Putamen (tissue), 1 donor: ENCODE measurements around the gene CAMKK2.
"Not testable (repeated sequence)": the region's sequence is repeated elsewhere in the genome, so short reads cannot be mapped to it uniquely, and the experiment has no call there.

Experiments
- DNase-seq: peaks from one replicate; pipeline ENCODE4 v3.0.0-alpha.2; 2016; ENCODE audit warnings: low spot score

Gene CAMKK2

GRCh38 chr12:121245951-121246350, 50.6 kb downstream of the CAMKK2 start:
- peak; percentile 69 for DNase-seq

- DNase-seq: no peak
Observed at GRCh38 chr12:121245031-121245430, 51.5 kb downstream of the CAMKK2 start.

DNA sequence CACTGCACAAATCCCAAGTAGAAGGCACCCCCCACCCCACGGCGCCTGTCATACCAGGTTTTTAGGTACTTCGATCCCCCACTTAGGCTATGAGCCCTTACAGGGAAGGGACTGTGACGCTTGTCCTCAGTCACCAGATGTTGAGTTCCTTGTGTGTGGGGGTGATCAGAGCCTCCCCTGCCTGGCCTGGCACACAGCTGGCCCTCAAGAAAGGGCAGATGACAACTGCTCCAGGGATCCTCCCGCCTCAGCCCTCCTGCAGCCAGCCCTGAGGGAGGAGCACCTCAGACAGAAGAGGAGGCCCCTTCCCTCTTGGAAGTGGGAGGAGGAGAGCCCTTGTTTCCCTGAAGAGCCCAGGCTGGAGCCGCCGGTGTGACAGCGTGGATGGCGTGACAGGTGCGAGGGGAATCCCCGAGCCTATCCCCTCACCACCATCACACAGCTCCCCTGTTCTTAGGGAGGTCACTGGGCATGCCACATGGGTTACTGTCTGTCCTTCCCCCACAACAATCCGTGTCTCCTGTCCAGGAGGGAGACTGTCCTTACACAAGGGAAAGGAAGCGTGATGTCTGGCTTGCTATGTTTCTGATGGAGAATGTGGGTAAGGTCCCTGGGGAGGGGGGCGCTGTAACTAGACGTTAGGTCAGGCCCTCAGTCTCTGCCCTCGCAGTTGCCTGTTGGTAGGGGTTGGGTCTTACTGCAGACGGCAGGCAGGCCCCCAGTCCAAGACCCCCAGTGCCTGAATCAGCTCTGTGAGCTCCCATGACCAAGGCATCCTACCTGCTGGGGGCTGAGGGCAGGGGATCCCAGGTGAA, 55.1 kb downstream of the CAMKK2 start:
- DNase-seq: no peak

- peak; percentile 33 for DNase-seq
Observed at GRCh38 chr12:121240484-121241101, 55.9 kb downstream of the CAMKK2 start.

- no peak for DNase-seq
Observed at GRCh38 chr12:121240062-121240420, 56.5 kb downstream of the CAMKK2 start.

- no peak for DNase-seq
Observed at GRCh38 chr12:121239351-121240061, 57.0 kb downstream of the CAMKK2 start.

- no peak for DNase-seq
Observed at GRCh38 chr12:121238604-121239350, 57.7 kb downstream of the CAMKK2 start.

- no peak for DNase-seq
Observed at GRCh38 chr12:121238086-121238485, 58.4 kb downstream of the CAMKK2 start.

DNA sequence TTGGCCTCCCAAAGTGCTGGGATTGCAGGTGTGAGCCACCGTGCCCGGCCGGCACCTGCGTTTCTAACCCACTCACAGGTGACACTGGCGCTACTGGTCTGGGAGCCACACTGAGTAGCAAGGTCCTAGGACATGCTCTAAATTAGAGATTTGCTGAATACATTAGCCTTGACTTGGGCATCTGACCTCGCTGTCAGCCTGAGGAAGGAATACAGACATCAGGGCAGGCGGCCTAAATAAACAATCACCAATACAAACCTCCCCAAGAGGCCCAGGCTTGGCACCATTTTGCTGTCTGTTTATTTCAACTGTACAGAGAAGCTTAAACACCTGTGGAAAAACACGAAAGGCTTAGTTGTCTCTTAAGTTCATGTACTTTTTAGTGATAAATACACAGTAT, 59.1 kb downstream of the CAMKK2 start:
- DNase-seq: no peak

DNA sequence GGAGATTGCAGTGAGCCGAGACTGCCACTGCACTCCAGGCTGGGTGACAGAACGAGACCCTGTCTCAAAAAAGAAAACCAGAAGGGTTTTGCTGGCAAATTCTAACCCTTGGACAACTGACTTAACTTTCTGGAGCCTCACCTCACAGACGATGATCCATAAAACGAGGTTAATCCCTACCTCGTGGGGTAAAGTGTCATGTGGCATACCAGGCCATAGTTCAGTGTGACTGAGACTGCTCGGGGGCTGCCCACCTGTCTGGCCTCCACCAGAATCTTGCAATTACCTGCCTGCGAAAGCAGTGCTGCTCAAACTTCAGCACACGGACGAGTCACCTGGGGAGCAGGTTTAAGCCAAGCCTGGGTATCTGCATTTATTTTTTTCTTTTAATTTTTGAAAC, 59.7 kb downstream of the CAMKK2 start:
- no peak for DNase-seq

GRCh38 chr12:121233628-121234020, 62.9 kb downstream of the CAMKK2 start:
- no peak for DNase-seq

GRCh38 chr12:121232977-121233627, 63.4 kb downstream of the CAMKK2 start:
- DNase-seq: no peak

DNA sequence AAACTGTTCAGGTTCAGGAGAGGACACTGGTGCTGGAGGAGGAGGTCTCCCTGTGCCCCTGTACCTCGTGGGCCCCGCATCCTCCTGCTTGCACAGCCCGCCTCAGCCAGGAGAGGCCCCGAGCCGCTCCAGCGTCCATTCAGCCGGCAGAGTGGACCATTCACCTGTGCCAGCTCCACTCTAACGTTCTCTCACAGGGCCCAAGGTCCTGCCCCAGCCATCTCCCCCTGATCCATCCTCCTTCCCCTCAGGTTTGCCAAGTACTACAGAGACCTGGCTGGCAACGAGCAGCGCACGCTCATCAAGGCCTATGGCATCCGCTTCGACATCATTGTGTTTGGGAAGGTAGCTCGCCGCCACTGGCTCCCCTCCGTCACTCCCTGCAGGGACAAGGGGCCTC, 64.3 kb downstream of the CAMKK2 start:
- no peak for DNase-seq

DNA sequence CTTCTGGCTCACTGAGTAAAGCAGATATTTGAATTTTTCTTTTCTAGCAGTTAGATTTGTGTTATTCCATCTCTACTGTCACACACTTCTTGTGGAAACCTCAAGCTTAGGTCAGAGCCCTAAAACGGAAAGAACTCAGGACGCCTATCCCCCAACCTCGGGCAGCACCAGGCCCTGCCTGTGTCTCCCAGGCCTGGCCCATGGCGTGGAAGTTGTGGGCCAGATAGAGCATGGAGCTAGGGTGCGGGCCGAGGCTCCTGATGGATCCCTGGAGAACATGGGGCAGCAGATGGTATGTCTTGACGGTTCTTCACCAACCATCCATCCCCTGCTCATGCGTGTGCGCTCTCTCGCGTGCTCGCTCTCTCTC, 66.0 kb downstream of the CAMKK2 start:
- DNase-seq: no peak

GRCh38 chr12:121229826-121230537, 66.5 kb downstream of the CAMKK2 start:
- DNase-seq: peak; percentile 45

DNA sequence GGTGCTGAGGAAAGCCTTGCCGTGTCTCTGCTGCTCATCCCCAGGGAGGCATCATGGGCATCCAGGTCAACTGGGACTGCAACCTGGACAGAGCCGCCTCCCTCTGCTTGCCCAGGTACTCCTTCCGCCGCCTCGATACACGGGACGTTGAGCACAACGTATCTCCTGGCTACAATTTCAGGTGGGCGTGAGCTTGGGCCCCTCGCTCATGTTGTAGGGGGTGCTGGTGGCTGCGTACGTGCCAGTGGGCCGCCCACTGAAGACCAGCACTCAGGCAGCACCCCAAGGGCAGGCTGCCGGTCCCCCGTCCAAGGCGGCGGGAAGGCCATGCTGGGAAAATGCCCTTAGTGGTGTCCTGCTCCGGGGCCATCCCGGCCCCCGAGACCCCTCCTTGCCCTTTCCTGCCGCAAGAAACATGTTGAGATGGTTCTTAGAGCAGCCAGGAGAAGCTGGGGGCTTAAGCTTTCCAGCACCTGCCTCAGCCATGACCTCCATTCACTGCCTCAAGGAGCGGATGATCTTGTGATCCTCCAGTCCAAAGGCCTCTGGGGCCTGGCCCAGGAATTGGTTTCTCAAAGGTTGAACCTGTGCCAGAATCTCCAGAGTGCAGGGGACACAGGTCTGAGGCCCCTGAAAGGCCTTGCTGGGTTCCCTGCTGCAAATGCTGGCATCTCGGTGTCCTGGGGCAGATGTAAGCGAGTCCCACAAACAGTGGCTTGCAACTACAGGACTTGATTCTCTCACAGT, 67.4 kb downstream of the CAMKK2 start:
- no peak for DNase-seq

DNA sequence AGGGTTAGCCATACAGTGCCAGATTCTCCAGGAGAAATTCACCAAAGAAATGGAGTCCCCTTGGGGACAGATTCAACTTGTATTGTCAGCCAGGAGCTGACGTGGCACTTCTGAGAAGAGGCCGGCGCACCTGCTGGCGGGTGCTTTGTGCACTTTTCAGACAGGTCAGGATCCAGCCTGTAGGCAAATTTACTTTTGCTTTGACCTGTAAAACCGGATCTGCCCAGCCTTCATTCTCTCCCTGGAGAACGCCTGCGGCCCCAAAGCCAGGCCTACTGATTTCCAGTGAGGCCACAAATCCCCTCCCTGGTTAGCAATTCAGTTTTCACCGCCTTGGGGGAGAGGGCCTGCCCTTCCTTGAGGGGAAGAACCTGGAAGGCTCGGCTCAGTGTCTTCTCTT, 69.2 kb downstream of the CAMKK2 start:
- no peak for DNase-seq

DNA sequence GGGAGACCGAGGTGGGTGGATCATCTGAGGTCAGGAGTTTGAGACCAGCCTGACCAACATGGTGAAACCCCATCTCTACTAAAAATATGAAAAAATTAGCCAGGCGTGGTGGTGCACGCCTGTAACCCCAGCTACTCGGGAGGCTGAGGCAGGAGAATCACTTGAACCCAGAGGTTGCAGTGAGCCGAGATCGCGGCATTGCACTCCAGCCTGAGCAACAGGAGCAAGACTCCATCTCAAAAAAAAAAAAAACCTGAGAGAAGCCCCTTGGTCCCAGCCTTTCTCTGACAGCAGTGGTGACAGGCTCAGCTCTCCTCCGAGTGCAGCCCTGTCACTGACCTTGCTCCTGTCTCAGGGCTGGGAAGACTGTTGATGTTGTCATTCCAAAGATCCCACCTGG, 69.6 kb downstream of the CAMKK2 start:
- not testable (repeated sequence) for DNase-seq

DNA sequence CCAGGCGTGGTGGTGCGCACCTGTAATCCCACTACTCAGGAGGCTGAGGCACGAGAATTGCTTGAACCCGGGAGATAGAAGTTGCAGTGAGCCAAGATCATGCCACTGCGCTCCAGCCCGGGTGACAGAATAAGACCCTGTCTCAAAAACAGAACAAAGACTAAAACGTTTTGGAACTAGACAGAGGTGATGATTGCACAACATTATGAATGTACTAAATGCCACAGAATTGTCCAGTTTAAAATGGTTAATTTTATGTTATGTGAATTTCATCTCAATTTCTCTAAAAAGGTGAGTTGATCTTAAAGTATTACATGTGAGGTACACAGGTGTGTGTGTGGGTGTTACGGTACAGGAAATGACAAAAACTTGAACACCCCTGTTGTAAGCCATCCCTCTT, 70.1 kb downstream of the CAMKK2 start:
- no peak for DNase-seq

DNA sequence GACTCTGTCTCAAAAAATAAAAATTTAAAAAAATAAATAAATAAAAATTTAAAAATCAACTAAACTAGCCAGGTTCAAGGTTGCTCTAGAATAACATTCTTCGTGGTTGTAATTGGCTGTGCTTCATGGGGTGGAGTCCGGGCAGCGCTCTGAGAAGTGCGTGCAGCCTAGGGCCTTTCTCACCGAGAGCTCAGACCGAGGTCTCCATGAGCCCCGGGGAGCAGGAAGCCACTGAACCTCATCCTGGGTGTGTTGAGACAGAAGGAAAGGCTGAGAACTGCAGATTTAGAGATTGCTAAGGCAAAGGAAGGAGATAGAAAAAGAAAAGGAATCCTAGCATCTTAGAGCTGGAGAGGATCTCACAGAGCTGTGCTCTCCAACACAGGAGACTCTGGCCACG, 71.9 kb downstream of the CAMKK2 start:
- DNase-seq: no peak
